ENCODE measurements around the gene DYNC1H1.

DNA sequence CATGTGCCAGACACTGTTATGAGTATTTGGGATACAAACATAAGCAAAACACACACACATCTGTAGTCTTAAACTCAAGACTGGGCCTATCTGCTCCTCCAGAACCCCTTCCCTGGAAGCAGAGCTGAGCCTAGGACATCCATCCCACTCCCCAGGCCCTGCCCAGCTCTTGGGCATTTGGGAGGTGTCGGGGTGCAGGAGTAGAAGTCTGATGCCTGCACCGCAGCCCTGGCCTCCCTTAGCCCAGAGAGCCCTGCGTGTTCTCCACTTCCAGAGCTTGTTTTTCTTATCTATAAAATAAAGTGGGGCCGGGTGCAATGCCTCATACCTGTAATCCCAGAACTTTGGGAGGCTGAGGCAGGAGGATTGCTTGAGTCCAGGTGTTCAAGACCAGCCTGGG lies 110.8 kb downstream of the DYNC1H1 start:
- TF ChIP-seq POLR2A (IDR thresholded peaks at IDR 0.05; ENCODE audit: low read depth) (no peak), EP300 (IDR thresholded peaks at IDR 0.05) (no peak), POLR2AphosphoS5 (IDR thresholded peaks at IDR 0.05) (no peak)
- TF ChIP-seq, protein P1, sequence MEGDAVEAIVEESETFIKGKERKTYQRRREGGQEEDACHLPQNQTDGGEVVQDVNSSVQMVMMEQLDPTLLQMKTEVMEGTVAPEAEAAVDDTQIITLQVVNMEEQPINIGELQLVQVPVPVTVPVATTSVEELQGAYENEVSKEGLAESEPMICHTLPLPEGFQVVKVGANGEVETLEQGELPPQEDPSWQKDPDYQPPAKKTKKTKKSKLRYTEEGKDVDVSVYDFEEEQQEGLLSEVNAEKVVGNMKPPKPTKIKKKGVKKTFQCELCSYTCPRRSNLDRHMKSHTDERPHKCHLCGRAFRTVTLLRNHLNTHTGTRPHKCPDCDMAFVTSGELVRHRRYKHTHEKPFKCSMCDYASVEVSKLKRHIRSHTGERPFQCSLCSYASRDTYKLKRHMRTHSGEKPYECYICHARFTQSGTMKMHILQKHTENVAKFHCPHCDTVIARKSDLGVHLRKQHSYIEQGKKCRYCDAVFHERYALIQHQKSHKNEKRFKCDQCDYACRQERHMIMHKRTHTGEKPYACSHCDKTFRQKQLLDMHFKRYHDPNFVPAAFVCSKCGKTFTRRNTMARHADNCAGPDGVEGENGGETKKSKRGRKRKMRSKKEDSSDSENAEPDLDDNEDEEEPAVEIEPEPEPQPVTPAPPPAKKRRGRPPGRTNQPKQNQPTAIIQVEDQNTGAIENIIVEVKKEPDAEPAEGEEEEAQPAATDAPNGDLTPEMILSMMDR (IDR thresholded peaks at IDR 0.05): no peak

Measured in esophagus muscularis mucosa (tissue), 4 donors.